CD14-positive monocyte (primary cell): ENCODE results near the gene TSHZ1. TPM values are rescaled to one million over a fixed set of nuclear protein-coding genes. Genes with fewer than 3 reads are reported as not detected.

Source experiments
- DNase-seq, 3 donors: peaks; one replicate each; pipeline ENCODE4 v3.0.0-alpha.2; 2011 to 2022
- H2AFZ ChIP-seq: 2 replicates; pipeline ENCODE4 v1.6.0; 2012; ENCODE audit warnings: mild to moderate bottlenecking, low read depth, low read length, inconsistent platforms; ENCODE audit not compliant: insufficient read depth, poor library complexity, severe bottlenecking
- H3K27ac ChIP-seq, 2 donors: 1 replicate in 1 of 2; 2 replicates in 1 of 2; pipeline ENCODE4 v1.5.1; 2012 to 2013; ENCODE audit warnings: low read length in 2 of 2, control low read depth in 1 of 2, inconsistent platforms in 1 of 2, low read depth in 1 of 2, mild to moderate bottlenecking in 1 of 2
- H3K27me3 ChIP-seq, 2 donors: one replicate each; pipeline versions ENCODE4 v1.6.0 to v1.6.1; 2011 to 2013; ENCODE audit warnings: low read length in 2 of 2; ENCODE audit not compliant: control insufficient read depth in 2 of 2, insufficient read depth in 2 of 2
- H3K36me3 ChIP-seq, 2 donors: replicated peaks in 1 of 2; 1 replicate in 1 of 2; 2 replicates in 1 of 2; pipeline versions ENCODE4 v1.5.1 to v1.6.1; 2012 to 2013; ENCODE audit warnings: low read length in 2 of 2, control low read depth in 1 of 2, inconsistent platforms in 1 of 2, mild to moderate bottlenecking in 1 of 2; ENCODE audit not compliant: insufficient read depth in 2 of 2, control insufficient read depth in 1 of 2
- H3K4me1 ChIP-seq, 2 donors: 1 replicate in 1 of 2; 2 replicates in 1 of 2; pipeline versions ENCODE4 v1.5.1 to v1.6.1; 2012 to 2013; ENCODE audit warnings: low read length in 2 of 2, control low read depth in 1 of 2, inconsistent platforms in 1 of 2, mild to moderate bottlenecking in 1 of 2, moderate library complexity in 1 of 2; ENCODE audit not compliant: insufficient read depth in 2 of 2, control insufficient read depth in 1 of 2
- H3K4me2 ChIP-seq: replicated peaks from 2 replicates; pipeline ENCODE3; 2012; ENCODE audit warnings: low read length, moderate library complexity, mild to moderate bottlenecking; ENCODE audit not compliant: poor library complexity, severe bottlenecking; ENCODE audit errors: extremely low read depth
- H3K4me3 ChIP-seq, 3 experiments: fragments of 200-600 bp in 1 of 3; sonication (generic) in 1 of 3; replicated peaks in 1 of 3; 1 replicate in 2 of 3; 2 replicates in 1 of 3; pipeline ENCODE4 v1.5.1; 2011 to 2013; ENCODE audit warnings: low read length in 3 of 3, mild to moderate bottlenecking in 3 of 3, control low read depth in 2 of 3, low read depth in 2 of 3, inconsistent platforms in 1 of 3, moderate library complexity in 1 of 3
- H3K79me2 ChIP-seq: 2 replicates; pipeline ENCODE4 v1.6.0; 2012; ENCODE audit warnings: mild to moderate bottlenecking, control low read depth, inconsistent platforms, low read length, moderate library complexity; ENCODE audit not compliant: insufficient read depth
- H3K9ac ChIP-seq: 2 replicates; pipeline ENCODE4 v1.6.0; 2017; ENCODE audit warnings: low read length, mild to moderate bottlenecking; ENCODE audit not compliant: insufficient read depth, poor library complexity, severe bottlenecking
- H3K9me3 ChIP-seq, 2 donors: replicated peaks in 1 of 2; 1 replicate in 1 of 2; 2 replicates in 1 of 2; pipeline versions ENCODE4 v1.5.1 to v1.6.1; 2012 to 2013; ENCODE audit warnings: low read length in 2 of 2, control low read depth in 1 of 2; ENCODE audit not compliant: control insufficient read depth in 1 of 2, insufficient read depth in 1 of 2
- H4K20me1 ChIP-seq: 2 replicates; pipeline ENCODE4 v1.6.0; 2012; ENCODE audit warnings: mild to moderate bottlenecking, low read length, control low read depth, moderate library complexity; ENCODE audit not compliant: insufficient read depth
- H3K27ac Mint-ChIP-seq, 7 donors: one replicate each; pipeline ENCODE4 v1.8.0; 2020; ENCODE audit warnings: mild to moderate bottlenecking in 7 of 7, mixed read lengths in 7 of 7, moderate library complexity in 6 of 7, inconsistent platforms in 2 of 7
- H3K27me3 Mint-ChIP-seq, 3 donors: one replicate each; pipeline ENCODE4 v1.8.0; 2021 to 2022; ENCODE audit warnings: low read depth in 3 of 3, mild to moderate bottlenecking in 3 of 3, mixed read lengths in 3 of 3, moderate library complexity in 3 of 3, inconsistent platforms in 1 of 3
- H3K36me3 Mint-ChIP-seq, 2 donors: one replicate each; pipeline ENCODE4 v1.8.0; 2020; ENCODE audit warnings: mixed read lengths in 2 of 2, inconsistent platforms in 1 of 2, mild to moderate bottlenecking in 1 of 2
- H3K4me1 Mint-ChIP-seq: one replicate; pipeline ENCODE4 v1.8.0; 2020; ENCODE audit warnings: mild to moderate bottlenecking, mixed read lengths
- H3K4me3 Mint-ChIP-seq, 2 donors: one replicate each; pipeline ENCODE4 v1.8.0; 2020; ENCODE audit warnings: mild to moderate bottlenecking in 2 of 2, mixed read lengths in 2 of 2, moderate library complexity in 1 of 2
- H3K9me3 Mint-ChIP-seq, 7 donors: one replicate each; pipeline ENCODE4 v1.8.0; 2020 to 2022; ENCODE audit warnings: mixed read lengths in 7 of 7, mild to moderate bottlenecking in 6 of 7, moderate library complexity in 6 of 7, inconsistent platforms in 2 of 7
- CTCF ChIP-seq: fragments of 200-600 bp; IDR thresholded peaks from one replicate; pipeline ENCODE4 v1.8.0; 2022; ENCODE audit warnings: antibody characterized with exemption, mild to moderate bottlenecking
- WGBS: methylation state at CpG from one replicate; pipeline ENCODE4 v1.1.5; 2013; ENCODE audit warnings: missing lambda C conversion rate; ENCODE audit not compliant: insufficient coverage; 5-methylcytosine and 5-hydroxymethylcytosine counted together
- intact Hi-C, 2 donors: fragments of 100-400 bp; cut with micrococcal nuclease; formaldehyde crosslinking; loops; one replicate each; pipeline versions ENCODE4 v1.15.0 to v1.15.1; 2023
- polyA plus RNA-seq, 3 donors: library from polyadenylated mRNA; depleted of rRNA in 1 of 3; unstranded in 2 of 3; stranded (reverse) in 1 of 3; fragments of 300-500 nt in 2 of 3; fragments of >200 nt in 1 of 3; fragmentation: Illumina TruSeq in 2 of 3; gene quantifications; 1 replicate in 2 of 3; 2 replicates in 1 of 3; pipeline ENCODE4 v1.2.3, GENCODE V29; 2012 to 2021

The TSHZ1 gene
- polyA plus RNA-seq, 3 donors, result 0.76 to 3.3 (median 1.4) TPM

GRCh38 chr18:75226956-75227316 lies 16.3 kb downstream of the TSHZ1 start:
- no peak overlapping the region for H3K4me3 ChIP-seq
- H2AFZ ChIP-seq, result no peak overlapping the region
- H3K36me3 ChIP-seq, result no peaks in the 10 kb centered on the region
- Mint-ChIP-seq H3K4me1 (peaks cover 51% of the 10 kb centered on the region), H3K36me3 (peaks cover 14 to 18% of the 10 kb centered on the region in 2 donors), H3K27ac (no peak overlapping the region), H3K4me3 (no peak overlapping the region), H3K27me3 (peaks cover 3 to 7% (median 3%) of the 10 kb centered on the region in 3 donors), H3K9me3 (no peaks in the 10 kb centered on the region)
- H3K4me1 ChIP-seq, result peaks cover 16 to 39% of the 10 kb centered on the region in 2 donors
- DNase-seq, result no peak
- no peak overlapping the region for H3K4me2 ChIP-seq
- TF ChIP-seq CTCF, result no peak
- intact Hi-C loops, result no loop called here
- H3K79me2 ChIP-seq, result peaks cover 44% of the 10 kb centered on the region
- no peaks in the 10 kb centered on the region for H3K27me3 ChIP-seq
- H4K20me1 ChIP-seq, result peaks cover 85% of the 10 kb centered on the region
- no peak overlapping the region for H3K9ac ChIP-seq
- 63% methylated on average over 3 of the region's 5 CpGs for WGBS
- H3K9me3 ChIP-seq, result no peaks in the 10 kb centered on the region
- no peak overlapping the region for H3K27ac ChIP-seq

- Histone ChIP-seq H3K4me1 (peaks cover 16 to 39% of the 10 kb centered on the region in 2 donors), H3K27me3 (no peaks in the 10 kb centered on the region), H3K79me2 (peaks cover 36% of the 10 kb centered on the region), H2AFZ (no peak overlapping the region), H3K36me3 (no peaks in the 10 kb centered on the region), H3K27ac (no peak overlapping the region), H3K4me2 (no peak overlapping the region), H3K4me3 (no peak overlapping the region), H4K20me1 (peaks cover 80% of the 10 kb centered on the region), H3K9ac (no peak overlapping the region), H3K9me3 (no peaks in the 10 kb centered on the region)
- TF ChIP-seq CTCF, result no peak
- no peak overlapping the region for H3K4me3 Mint-ChIP-seq
- peaks cover 14 to 18% of the 10 kb centered on the region in 2 donors for H3K36me3 Mint-ChIP-seq
- H3K9me3 Mint-ChIP-seq, result no peaks in the 10 kb centered on the region
- peaks cover 45% of the 10 kb centered on the region for H3K4me1 Mint-ChIP-seq
- H3K27me3 Mint-ChIP-seq, result peaks cover 1 to 7% (median 3%) of the 10 kb centered on the region in 3 donors
- no peak for DNase-seq
- 83% methylated on average over 3 of the region's 11 CpGs for WGBS
- H3K27ac Mint-ChIP-seq, result no peak overlapping the region
- intact Hi-C loops, result no loop called here
Observed at GRCh38 chr18:75227535-75228296, 17.1 kb downstream of the TSHZ1 start.
